Raji (cell line): ENCODE data around the gene FAM131B.

Experiments used
- POLR2A ChIP-seq: IDR thresholded peaks from 2 replicates; pipeline ENCODE4 v1.6.1; 2011; ENCODE audit warnings: low read depth, low read length, control low read depth; ENCODE audit not compliant: insufficient read depth

Gene FAM131B

DNA sequence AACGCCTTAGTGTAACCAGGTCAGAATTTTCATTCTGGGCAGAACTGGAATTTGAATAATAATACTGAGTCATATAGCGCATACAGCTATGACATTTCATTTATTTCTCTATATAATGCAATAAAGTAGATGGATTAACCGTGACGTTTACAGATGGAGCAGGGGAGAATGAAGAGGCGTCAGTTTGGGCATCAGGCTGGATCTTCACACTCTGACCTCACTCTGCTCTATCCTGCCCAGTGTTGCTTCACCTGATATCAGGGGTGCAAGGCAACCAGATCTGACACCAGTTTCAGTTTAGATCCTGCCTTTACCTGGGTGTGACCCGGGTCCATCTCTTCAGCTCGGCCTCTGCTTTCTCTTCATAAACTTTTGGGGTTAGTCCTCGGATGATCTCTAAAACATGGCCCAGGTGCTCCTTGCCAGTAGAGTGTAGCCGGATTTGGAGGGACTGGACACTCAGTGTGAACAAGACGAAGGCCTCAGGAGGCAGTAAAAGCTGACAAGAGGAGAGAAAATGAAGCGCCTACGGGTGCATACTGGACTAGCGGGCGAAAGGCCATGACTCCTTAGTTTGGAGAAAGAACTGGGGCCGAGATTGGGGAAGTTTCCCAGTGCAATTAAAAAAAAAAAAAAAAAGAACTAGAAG lies 17.2 kb upstream of the FAM131B start:
- no peak for TF ChIP-seq POLR2A

DNA sequence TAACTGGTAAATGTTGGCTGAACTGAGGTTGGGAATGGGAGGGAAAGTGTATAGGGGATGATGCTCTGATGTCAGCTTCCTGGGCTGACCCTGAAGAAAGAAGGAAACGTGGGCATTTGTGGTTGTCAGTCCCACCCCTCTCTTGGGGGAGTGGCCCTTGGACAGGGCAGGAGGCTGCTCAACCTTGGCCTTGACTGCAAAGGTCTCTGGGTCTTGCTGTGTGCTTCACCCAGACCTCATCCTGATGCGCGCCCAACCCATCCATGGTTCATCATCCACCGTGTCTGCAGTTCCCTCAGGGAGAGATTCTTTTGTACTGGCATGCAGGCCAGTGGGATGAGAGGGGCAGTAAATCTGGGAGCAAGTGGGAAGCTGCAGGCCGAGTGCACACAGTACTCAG lies 13.9 kb upstream of the FAM131B start:
- TF ChIP-seq POLR2A: no peak

DNA sequence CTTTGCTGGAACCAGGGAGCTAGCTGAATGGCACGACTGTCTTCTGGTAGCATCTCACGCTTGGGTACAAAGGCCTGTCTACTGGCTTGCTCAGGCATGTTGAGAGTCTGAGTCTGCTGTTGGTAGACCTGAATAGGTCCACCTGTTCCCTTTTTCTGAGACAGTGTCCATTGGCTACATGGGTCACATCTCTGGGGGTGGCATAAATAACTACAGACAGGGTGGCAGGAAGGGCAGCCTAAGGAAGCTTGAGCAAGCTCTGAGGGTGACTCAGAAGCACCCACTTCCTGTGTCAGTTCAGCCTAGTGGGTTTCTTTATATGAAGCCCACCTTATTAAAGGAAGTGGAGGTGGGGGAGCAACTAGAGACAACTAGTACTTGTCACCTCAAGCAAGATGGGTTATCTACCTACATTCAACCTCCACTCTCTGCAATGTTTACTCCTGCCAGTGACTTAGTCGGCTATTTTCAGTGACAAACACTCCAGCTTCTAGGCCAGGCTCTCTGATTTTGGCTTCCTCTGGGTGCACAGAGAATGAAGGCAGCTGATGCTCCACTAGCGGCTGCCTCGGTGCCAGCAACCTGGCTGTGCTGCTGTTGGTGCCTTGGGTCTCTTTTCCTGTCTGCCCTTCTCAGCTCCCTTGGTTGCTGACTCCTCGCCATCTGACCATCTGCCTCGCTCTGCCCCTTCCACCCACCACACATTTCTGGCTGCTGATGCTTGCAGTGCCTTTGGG lies 13.0 kb upstream of the FAM131B start:
- no peak for TF ChIP-seq POLR2A

DNA sequence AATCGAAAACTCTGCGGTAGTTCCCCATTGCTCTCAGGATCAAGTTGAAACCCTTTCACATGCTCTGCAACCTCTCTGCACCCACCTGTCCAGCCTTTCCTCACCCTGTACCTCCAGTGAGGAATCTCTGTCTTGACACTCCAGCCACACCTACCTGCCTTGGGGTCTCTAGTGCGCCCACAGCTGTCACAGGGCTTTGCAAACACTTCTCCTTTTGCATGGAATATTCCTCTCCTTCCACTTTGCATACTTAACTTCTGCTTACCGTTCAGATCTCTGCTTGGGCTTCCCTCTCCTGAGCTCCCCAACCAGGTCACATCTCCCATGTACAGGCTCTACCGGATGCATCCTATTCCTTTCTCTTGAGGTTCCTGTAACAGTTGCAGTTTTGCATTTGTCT lies 12.0 kb upstream of the FAM131B start:
- TF ChIP-seq POLR2A: no peak

DNA sequence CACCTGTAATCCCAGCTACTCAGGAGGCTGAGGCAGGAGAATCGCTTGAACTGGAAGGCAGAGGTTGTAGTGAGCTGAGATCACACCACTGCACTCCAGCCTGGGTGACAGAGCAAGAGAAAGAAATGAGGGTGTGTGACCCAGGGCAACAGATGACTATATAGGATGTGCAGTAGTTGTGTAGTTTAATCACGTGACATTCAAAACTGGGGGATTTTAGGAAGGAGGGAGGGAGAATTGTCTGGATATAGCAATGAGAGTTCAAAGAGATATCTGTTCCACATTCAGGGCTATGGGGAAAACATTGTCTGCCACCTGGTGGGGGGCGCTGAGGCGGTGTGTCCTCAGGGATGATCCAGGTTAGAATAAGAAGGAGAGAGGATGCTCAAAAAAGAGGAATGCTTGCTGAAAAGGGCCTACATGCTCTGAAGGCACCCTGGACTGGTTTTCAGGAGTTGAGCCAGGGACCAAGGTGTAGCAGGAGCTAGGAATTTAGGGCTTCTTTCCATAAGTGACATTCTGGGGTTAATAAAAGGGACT lies 10.8 kb upstream of the FAM131B start:
- no peak for TF ChIP-seq POLR2A

DNA sequence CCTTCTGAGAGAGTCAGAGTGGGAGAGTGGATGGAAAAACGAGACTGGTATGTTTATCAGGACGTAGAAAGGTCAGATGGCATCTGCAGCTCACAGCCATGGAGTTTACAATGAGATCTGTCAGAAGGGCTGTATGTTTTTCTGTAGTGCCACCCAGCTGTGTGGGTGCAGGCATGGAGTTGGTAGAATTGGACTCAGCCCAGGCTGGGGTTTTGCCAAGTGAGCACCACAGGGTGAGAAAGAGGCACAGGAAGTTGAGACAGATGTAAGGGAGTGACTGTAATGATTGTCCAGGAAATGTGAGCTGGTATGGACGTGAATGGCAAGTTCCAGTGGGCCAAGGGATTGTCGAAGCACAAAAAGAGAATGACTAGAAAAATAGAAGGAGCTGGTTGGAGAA lies 9.6 kb upstream of the FAM131B start:
- TF ChIP-seq POLR2A: no peak

DNA sequence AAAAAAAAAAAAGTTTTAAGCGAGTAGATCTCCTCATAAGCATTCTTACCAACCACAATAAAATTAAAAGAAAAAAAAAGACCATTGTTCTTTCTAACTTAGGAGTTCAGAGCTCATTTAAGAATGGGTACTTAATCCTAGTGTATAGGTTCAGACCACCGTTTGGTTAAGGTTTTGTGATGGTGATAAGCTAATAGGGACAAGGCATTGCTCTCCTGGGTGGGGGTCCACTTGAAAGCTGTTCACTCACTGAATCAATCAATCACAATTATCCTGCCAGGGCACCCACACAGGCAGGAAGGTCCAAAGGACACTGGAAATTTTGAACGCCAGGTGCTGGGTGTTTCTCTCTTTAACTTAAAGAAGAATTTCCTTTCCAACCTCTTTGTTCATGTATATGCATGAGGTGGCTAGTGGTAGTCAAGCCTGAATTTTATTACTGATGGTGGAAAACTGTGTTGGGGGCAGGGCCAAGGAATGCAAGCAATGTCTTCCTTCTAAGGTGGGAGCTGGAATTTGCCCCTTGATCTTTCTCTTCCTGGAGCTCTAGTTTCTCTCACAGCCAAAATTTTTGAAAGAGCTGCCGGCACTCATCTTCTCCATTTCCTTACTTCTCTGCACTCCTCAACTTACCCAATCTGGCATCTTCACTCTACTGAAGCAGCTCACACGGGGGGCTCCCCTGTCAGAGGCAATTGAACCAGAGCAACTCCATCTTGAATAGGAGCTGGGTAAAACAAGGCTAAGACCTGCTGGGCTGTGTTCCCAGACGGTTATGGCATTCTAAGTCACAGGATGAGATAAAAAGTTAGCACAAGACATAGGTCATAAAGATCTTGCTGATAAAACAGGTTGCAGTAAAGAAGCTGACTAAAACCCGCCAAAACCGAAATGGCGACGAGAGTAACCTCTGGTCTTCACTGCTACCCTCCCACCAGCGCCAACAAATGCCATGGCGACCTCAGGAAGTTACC lies 7.5 kb upstream of the FAM131B start:
- TF ChIP-seq POLR2A: no peak

DNA sequence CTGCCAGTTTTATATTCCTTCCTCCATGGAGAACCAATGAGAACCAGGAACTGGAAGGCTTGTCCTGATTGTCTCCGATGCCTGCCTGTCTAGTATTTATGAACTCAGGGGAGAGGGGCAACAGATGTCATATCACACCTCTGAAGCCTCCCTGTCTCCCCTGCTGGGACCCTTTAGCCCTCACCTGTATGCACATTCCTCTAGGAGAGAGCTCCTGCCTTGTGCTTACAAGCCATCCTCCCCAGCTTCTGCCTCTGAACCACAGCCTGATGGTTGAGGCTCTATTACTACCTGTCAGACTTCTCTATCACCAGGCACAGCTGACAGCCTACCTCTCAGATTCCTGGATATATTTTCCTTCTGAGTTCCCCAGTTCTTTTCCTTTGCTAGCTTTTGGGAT lies 5.9 kb upstream of the FAM131B start:
- no peak for TF ChIP-seq POLR2A

DNA sequence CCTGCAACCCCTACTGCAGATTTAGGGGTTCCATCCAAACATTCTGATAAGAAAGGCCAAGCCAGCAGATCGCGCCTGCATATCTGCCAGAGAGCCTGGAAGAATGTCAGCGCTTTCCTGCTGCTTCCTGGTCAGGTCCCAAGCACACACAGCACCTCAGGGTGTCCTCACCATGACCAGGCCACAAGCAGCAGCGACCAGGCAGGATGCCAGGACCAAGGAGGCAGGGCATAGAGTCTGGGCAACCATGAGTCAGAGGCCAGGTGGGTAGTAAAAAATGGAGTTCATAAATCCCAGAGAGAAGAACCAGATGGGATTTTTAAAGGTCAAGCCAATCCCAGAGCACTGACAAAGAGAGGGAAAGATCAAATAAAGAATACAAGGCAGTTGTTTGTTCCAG lies 5.5 kb upstream of the FAM131B start:
- TF ChIP-seq POLR2A: no peak

DNA sequence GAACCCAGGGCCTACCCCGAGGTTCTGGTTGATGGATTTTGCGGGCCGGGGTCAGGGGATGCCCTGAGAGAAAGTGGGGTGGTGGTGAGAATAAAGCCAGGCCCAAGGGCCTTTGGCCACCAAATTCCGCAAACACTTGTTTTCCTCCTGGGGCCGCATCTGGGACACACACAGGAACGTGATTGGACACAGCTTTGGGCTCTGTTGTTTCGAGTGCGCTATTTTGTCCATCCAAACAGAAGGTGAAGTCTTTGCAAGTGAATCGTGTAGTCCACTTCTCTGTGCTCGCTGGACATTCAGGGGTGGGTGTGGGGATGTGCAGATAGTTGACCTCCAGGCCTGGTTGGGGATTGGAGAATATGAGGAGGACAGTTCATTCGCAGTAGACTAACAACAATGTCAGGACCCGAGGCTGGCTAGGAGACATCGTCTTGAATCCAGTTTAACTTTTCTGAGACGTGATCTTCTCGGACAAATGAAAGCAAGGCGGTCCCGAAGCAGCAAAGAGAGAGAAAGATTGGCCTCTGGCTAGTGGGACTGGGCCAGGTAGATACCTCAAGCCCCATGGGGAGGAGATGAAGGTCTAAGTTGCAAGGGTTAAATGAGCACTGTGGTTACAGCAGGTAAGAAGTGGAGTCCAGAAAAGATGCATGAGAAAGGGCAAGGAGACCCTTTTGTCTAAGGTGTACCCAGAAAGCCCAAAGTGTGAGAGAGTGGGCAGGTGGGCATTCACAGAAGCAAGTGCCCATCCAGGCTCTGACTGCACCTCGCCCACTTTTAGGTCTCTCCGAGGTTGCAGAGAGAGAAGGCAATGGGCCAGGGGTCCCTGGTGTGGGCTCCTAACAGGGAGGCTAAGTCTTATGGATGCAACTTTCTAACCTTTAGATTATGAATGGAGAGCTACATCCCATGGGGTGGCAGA lies 764 bp upstream of the FAM131B start:
- no peak for TF ChIP-seq POLR2A

DNA sequence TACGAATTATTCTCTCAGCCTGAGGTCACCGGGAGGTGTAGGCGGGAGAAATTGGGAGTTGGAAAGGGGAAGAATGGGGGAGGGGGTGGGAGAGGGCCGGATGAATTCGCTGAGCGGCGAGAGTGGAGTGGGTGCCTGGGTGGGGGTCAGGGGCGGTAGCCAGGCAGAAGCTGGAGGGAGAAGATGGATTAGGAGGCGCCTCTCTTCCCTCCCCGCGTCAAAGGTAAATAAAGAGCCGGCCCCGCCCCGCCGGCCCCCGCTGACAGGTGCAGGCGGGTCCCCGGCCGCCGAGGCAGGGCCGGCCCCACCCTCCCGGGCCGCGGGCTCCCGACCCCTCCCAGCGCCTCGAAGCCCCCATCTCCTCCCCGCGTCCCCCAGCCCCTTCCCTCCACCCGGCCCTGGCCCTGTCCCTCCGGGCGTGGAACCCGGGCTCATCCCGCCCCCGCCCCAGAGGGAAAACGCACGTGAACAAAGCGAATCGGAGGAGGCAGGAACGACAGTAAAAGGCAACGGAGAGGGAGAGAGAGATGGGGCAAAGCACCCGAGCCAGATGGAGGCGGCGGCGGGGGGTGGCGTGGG lies 872 bp downstream of the FAM131B start:
- no peak for TF ChIP-seq POLR2A

DNA sequence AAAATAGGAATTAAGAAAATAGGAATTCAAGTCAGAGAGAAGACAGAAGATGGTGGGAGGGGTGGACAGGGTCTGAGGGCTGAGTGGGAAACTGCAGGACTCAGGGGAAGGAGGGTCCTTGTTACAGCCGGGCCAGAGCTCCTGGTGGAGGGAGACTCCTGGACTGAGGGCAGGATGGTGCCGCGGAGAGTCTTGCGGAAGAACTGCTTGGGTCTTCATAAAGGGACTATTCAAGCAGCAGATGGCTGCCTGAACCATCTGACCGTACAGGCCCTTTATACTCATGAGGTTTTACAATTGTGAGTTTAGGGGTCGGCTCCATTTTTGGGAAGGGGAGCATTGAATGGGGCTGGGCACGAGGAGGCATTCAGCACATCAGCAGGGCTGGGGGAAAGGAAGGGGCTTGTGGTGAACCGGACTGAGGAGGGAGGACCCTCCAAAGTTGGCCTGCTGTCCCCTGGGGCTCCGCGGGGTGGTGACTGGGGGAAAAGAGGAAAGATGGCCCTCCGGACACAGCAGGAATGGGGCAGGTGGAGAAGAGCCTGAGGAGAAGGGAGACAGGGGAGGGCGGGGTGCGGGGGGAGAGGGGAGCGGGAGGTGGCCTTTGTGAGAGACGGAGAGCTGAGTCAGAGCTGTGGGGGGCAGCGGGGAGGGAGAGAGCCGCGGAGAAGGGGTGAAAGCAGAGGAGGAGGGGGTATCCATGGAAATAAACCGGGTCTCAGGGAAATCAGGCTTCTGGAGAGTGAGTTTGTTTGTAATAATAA lies 1.5 kb downstream of the FAM131B start:
- TF ChIP-seq POLR2A: no peak

DNA sequence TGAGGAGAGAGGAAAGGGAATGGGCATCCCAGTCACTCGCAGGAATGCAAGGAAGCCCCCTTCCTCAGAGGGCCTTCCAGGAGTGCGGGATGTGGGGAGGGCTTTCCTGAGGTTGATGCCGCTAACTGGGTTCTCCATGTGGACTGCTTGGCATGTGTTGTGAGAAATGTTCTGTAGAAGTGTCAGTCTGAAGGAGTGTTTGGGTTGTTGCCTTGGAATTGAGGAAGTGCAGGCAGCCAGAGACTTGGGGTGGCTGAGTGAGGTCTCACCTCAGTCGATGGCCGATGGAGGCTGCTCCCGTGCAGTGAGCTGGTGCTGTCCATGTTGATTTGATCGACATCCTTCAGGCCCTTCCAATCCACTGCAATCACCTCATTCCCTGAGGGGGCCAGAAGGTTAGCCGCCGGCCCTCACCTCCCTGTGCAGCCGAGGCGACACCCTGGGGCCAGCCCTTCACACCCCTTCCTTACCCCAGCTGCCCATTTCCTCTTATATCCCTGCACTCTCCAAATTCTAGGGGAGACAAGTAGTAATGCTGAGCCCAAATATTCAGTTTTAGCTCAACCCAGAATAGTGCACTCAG lies 2.7 kb downstream of the FAM131B start:
- TF ChIP-seq POLR2A: no peak

DNA sequence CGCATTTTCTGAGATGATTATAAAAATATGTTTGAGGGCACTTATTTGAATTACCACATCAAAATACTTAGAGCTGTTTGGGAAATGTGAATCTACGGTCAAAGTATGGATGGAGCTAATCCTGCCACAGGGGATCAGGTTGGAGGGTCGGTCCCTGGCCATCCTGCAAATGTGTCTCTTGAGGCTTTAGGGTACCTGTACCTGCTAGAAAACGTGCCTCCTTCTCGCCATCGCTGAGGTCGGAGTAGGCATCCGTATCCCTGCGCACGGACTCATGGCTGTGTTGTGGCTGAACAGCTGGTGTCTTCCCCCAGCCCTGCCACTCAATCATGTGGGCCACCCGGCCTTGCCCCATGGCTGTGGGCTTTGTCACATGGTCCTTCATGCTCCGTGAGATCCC lies 3.9 kb downstream of the FAM131B start:
- no peak for TF ChIP-seq POLR2A
